Left lobe of liver (tissue), 2 donors: ENCODE results near the gene EIF4E2. TPM values are rescaled to one million over a fixed set of nuclear protein-coding genes. Genes with fewer than 3 reads are reported as not detected.
"Not testable (repeated sequence)": the region's sequence is repeated elsewhere in the genome, so short reads cannot be mapped to it uniquely, and the experiment has no call there.

Experiments
- ATAC-seq: fragments of 200-7000 bp; cut with Tn5 transposase; one replicate; pipeline ENCODE4 v1.9.1; 2020; ENCODE audit warnings: mild to moderate bottlenecking, moderate library complexity
- DNase-seq: peaks from one replicate; pipeline ENCODE4 v3.0.0-alpha.2; 2020; ENCODE audit warnings: low spot score
- total RNA-seq: library from RNA; stranded (reverse); gene quantifications from one replicate; pipeline ENCODE4 v1.2.1, GENCODE V29; 2021
- donor health status: DM: no; HTN: no; CAD: no; lungs with moderate emphysema.
- donor health status: DM: no; HTN: yes; CAD: no.

Gene EIF4E2
- total RNA-seq, 1 donor from 2014 or later = 37.4 TPM

DNA sequence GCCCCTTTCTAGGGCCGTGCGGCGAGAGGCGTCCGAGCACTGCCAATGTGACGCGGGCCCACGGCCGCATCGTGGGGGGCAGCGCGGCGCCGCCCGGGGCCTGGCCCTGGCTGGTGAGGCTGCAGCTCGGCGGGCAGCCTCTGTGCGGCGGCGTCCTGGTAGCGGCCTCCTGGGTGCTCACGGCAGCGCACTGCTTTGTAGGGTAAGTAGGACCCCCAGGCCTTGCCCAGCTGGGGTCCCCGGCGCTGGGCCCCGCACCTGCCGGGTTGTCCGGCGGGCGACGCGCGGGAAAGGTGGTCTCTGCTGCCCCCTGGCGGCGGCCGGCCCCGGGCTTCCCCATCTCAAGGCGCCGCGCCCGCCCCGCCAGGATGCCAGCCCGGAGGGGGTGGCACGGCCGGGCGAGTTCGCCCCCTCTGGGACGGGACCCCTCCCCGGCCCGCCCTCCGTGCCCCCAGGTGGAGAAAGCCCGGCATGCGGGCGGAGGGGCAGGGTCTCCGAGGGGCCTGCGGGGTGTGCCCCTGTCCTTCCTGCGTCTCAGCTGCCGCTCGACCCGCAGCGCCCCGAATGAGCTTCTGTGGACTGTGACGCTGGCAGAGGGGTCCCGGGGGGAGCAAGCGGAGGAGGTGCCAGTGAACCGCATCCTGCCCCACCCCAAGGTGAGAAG, 28.4 kb upstream of the EIF4E2 start:
- peak; percentile 66 for DNase-seq
- peak; percentile 87 for ATAC-seq

- DNase-seq = no peak
Measured at GRCh38 chr2:232522623-232523401, 27.7 kb upstream of the EIF4E2 start.

DNA sequence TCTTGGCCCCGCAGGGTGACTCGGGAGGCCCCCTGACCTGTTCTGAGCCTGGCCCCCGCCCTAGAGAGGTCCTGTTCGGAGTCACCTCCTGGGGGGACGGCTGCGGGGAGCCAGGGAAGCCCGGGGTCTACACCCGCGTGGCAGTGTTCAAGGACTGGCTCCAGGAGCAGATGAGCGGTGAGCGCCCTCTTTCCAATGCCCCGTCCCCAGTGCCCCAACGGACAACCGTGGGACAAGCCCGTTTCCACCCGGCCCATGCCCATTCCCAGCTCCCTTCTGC, 27.1 kb upstream of the EIF4E2 start:
- DNase-seq = no peak
- no peak for ATAC-seq

More at GRCh38 chr2:232522623-232523401, 27.7 kb upstream of the EIF4E2 start:
- ATAC-seq = no peak

- no peak for DNase-seq
- peak; percentile 40 for ATAC-seq
Measured at GRCh38 chr2:232523682-232524597, 26.5 kb upstream of the EIF4E2 start.

GRCh38 chr2:232524771-232525170, 25.7 kb upstream of the EIF4E2 start:
- DNase-seq (no peak), ATAC-seq (no peak)

DNA sequence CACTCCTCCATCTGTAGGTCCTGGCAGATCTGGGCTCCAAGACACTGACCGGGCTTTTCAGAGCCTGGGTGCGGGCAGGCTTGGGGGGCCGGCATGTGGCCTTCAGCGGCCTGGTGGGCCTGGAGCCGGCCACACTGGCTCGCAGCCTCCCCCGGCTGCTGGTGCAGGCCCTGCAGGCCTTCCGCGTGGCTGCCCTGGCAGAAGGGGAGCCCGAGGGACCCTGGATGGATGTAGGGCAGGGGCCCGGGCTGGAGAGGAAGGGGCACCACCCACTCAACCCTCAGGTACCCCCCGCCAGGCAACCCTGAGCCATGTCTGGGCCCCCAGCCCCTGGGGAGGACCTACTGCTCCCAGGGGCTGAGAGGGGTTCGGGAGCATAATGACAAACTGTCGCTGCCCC, 25.3 kb upstream of the EIF4E2 start:
- ATAC-seq (no peak), DNase-seq (no peak)

GRCh38 chr2:232525791-232526371, 24.6 kb upstream of the EIF4E2 start, which contains the start of gene CHRND:
TSS of gene CHRND (plus strand) at chr2:232526160. CDS start at chr2:232526216, 56 bp downstream.
- ATAC-seq (no peak), DNase-seq (no peak)

DNA sequence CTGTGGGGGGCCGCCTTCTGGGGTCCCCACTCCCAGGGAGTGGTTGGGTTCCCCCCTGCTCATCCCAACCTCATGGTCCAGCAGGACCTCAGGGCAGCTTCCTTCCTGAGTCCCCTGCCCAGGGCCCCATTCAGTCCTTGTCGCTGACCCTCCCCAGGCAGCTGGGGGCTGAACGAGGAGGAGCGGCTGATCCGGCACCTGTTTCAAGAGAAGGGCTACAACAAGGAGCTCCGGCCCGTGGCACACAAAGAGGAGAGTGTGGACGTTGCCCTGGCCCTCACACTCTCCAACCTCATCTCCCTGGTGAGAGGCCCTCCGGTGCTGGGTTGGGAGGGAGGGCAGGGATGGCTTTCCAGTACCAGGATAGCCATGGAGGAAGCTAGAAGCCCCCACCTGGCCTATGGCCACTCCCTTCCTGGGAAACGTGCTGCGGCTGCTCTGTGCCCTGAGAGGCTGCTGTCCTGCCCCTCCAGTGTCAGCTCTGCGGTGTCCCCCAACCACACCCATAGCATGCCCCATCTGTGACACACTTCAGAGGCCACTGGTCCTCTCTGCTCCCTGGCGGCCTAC, 24.0 kb upstream of the EIF4E2 start:
- ATAC-seq (no peak), DNase-seq (no peak)

- no peak for DNase-seq
Measured at GRCh38 chr2:232527905-232528470, 22.5 kb upstream of the EIF4E2 start.

GRCh38 chr2:232528746-232529460, 21.6 kb upstream of the EIF4E2 start:
- DNase-seq (no peak), ATAC-seq (no peak)

More at GRCh38 chr2:232527905-232528470, 22.5 kb upstream of the EIF4E2 start:
- no peak for ATAC-seq

DNA sequence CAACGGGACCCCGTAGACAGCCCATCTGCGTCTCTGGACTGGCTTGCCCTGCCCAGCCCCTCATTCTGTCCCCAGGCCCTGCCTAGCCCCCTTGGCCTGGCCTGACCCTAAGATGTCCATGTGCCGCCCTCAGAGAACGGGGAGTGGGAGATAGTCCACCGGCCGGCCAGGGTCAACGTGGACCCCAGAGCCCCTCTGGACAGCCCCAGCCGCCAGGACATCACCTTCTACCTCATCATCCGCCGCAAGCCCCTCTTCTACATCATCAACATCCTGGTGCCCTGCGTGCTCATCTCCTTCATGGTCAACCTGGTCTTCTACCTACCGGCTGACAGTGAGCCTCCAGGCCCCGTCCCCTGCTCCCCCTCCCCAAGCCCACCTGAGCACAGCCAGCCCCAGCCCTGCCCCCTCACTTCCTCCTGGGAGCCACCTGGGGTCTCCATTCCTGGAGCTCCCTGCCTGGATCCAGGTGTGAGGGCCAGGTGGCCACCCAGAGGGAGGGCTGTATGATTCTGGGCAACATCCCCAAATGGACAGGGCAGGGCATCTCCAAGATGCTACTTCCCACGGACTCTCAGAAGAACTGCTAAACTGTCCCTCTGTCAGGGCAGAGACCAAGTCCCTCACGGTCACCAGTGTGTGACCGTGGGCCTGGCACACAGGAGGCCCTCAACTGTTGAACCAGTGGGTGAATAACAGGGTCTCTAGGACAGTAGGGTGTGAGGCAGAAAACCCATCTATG, 20.5 kb upstream of the EIF4E2 start:
- DNase-seq (no peak), ATAC-seq (no peak)

GRCh38 chr2:232530626-232531260, 19.7 kb upstream of the EIF4E2 start:
- ATAC-seq = no peak
- no peak for DNase-seq

- ATAC-seq (no peak), DNase-seq (no peak)
Measured at GRCh38 chr2:232532419-232532818, 18.1 kb upstream of the EIF4E2 start.

- not testable (repeated sequence) for ATAC-seq, DNase-seq
Measured at GRCh38 chr2:232532821-232533220, 17.7 kb upstream of the EIF4E2 start.

DNA sequence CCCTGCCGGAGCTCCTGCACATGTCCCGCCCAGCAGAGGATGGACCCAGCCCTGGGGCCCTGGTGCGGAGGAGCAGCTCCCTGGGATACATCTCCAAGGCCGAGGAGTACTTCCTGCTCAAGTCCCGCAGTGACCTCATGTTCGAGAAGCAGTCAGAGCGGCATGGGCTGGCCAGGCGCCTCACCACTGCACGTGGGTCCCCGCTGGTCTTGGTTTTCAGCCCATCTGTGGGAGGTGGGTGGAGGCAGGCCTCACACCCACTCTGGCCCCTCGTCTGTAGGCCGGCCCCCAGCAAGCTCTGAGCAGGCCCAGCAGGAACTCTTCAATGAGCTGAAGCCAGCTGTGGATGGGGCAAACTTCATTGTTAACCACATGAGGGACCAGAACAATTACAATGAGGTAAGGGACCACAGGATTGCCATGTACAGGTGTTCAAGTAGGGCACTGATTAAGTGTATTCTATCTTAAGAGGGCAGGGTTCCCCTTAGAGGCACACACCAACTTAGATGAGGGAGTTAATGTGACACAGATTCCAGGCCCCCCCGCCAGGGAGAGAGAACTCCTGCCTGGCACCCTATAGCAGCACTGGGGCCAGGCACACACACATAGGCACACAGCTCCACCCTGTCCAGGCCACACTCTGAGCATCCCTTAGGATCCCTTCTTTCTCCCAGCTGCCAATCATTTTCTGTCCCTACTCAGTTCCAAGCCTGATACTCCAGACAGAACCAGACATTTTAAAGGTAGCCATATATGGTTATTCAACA, 16.4 kb upstream of the EIF4E2 start:
- DNase-seq (no peak), ATAC-seq (no peak)

DNA sequence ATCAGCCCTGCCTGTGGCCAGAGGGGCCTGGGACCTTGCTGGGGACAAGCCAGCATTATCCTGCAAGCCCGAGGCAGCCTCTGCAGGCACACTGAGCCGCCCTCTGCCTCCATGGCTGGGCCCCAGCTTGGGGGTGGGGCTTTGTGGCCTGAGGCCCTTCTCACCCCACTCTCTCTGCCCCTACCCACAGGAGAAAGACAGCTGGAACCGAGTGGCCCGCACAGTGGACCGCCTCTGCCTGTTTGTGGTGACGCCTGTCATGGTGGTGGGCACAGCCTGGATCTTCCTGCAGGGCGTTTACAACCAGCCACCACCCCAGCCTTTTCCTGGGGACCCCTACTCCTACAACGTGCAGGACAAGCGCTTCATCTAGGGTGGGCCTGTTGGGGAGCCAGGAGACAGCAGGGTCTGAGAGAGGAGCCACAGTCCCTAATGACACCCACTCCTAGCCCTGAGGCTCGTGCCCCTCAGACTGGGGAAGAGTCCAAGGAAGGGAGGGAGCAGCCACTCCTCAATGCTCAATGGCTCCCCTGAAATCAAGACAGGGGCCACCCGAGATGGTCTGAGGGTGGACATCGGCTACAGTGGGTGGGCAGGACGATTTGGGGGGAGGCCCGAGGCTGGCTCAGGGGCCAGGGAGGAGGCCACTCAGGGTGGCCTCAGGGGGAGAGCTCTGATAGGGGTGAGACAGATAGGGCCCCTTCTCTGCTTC, 15.4 kb upstream of the EIF4E2 start:
- no peak for ATAC-seq

More for the DNA sequence above, 15.4 kb upstream of the EIF4E2 start:
- no peak for DNase-seq
